ENCODE measurements around the gene RAPGEF2. TPM values are rescaled to one million over a fixed set of nuclear protein-coding genes. Genes with fewer than 3 reads are reported as not detected.

RAPGEF2 gene
- total and polyA plus RNA-seq, 9 of the 15 experiments (the other 6 are each of a cell fraction or from before 2014, with no cell fraction given), result 3.1 to 32.6 (median 23.1) TPM

DNA sequence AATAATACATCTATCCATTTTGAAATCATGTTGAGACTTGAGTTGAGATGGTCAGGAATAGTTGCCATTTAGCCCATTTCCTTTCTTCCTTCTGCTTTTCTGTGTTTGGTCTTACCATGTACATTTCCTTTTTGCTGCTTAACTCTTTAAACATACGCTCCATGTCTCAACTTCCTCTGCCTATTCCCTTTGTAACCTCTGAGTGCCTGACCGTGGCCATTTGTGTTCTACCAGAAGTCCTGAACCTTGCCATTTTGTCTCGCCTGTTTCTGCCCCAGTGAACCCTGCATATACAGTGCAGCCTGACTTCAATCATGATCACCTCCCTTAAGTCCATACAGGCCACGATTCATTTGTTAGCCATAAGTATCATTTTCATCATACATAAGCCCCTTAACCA, 169.0 kb downstream of the RAPGEF2 start (continued):
- TF ChIP-seq, protein P1, sequence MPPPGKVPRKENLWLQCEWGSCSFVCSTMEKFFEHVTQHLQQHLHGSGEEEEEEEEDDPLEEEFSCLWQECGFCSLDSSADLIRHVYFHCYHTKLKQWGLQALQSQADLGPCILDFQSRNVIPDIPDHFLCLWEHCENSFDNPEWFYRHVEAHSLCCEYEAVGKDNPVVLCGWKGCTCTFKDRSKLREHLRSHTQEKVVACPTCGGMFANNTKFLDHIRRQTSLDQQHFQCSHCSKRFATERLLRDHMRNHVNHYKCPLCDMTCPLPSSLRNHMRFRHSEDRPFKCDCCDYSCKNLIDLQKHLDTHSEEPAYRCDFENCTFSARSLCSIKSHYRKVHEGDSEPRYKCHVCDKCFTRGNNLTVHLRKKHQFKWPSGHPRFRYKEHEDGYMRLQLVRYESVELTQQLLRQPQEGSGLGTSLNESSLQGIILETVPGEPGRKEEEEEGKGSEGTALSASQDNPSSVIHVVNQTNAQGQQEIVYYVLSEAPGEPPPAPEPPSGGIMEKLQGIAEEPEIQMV (tag; conservative IDR thresholded peaks at IDR 0.05; ENCODE audit: low read depth), result no peak
- TF ChIP-seq EGR1 (conservative IDR thresholded peaks at IDR 0.05), result no peak
- no peak for TF ChIP-seq SIN3A (IDR thresholded peaks at IDR 0.05; ENCODE audit: borderline replicate concordance in 2 of 2, control insufficient read depth in 1 of 2, low read depth in 2 of 2, low read length in 2 of 2)
- no peak for TF ChIP-seq OTX1 (CRISPR knock-in tag; IDR thresholded peaks at IDR 0.05)
- no peak for TF ChIP-seq MAZ (CRISPR knock-in tag; conservative IDR thresholded peaks at IDR 0.05 in 1 of 2, IDR thresholded peaks at IDR 0.05 in 1 of 2)
- TF ChIP-seq ZNF695 (CRISPR knock-in tag; IDR thresholded peaks at IDR 0.05), result no peak
- no peak for TF ChIP-seq HNRNPL (IDR thresholded peaks at IDR 0.05; ENCODE audit: low read depth, low read length)
- TF ChIP-seq SREBF2 (CRISPR knock-in tag; IDR thresholded peaks at IDR 0.05), result no peak
- TF ChIP-seq, protein P2, sequence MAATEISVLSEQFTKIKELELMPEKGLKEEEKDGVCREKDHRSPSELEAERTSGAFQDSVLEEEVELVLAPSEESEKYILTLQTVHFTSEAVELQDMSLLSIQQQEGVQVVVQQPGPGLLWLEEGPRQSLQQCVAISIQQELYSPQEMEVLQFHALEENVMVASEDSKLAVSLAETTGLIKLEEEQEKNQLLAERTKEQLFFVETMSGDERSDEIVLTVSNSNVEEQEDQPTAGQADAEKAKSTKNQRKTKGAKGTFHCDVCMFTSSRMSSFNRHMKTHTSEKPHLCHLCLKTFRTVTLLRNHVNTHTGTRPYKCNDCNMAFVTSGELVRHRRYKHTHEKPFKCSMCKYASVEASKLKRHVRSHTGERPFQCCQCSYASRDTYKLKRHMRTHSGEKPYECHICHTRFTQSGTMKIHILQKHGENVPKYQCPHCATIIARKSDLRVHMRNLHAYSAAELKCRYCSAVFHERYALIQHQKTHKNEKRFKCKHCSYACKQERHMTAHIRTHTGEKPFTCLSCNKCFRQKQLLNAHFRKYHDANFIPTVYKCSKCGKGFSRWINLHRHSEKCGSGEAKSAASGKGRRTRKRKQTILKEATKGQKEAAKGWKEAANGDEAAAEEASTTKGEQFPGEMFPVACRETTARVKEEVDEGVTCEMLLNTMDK (IDR thresholded peaks at IDR 0.05; ENCODE audit: borderline replicate concordance, insufficient read depth, low read depth, low read length, poor library complexity, severe bottlenecking), result no peak
- TF ChIP-seq ZNF253 (CRISPR knock-in tag; conservative IDR thresholded peaks at IDR 0.05), result no peak
